ENCODE data around the gene URI1. TPM values are rescaled to one million over a fixed set of nuclear protein-coding genes. Genes with fewer than 3 reads are reported as not detected.

URI1 gene
- total RNA-seq, 6 donors from 2014 or later: 23.3 to 56.7 (median 40.3) TPM

GRCh38 chr19:29988351-29988750 is 46.3 kb downstream of the URI1 start:
- no peak for ATAC-seq (ENCODE audit: low FRiP score in 2 of 2)
- Histone ChIP-seq H3K4me1 (no peaks in the 10 kb centered on the region), H3K27ac (no peak overlapping the region), H3K27me3 (no peaks in the 10 kb centered on the region), H3K4me3 (no peak overlapping the region), H3K36me3 (peaks cover 0 to 6% (median 3%) of the 10 kb centered on the region in 4 donors), H3K9me3 (peaks cover 0 to 9% (median 6%) of the 10 kb centered on the region in 4 donors)
- DNase-seq: no peak
- 94 to 96% methylated on average over 9 of the region's 9 CpGs for WGBS, 2 donors
- TF ChIP-seq POLR2AphosphoS5 (IDR thresholded peaks at IDR 0.05): no peak
- TF ChIP-seq POLR2A (IDR thresholded peaks at IDR 0.05): no peak
- TF ChIP-seq EP300 (IDR thresholded peaks at IDR 0.05): no peak
- TF ChIP-seq CTCF (IDR thresholded peaks at IDR 0.05): no peak

GRCh38 chr19:29992233-29992867 is 50.3 kb downstream of the URI1 start:
- TF ChIP-seq EP300 (IDR thresholded peaks at IDR 0.05) (no peak), CTCF (IDR thresholded peaks at IDR 0.05) (no peak), POLR2A (IDR thresholded peaks at IDR 0.05) (no peak), POLR2AphosphoS5 (IDR thresholded peaks at IDR 0.05) (no peak)
- peaks cover 0 to 6% (median 3%) of the 10 kb centered on the region in 4 donors for H3K36me3 ChIP-seq
- H3K27ac ChIP-seq: no peak overlapping the region
- WGBS, 2 donors: 97 to 98% methylated on average over 6 of the region's 6 CpGs
- H3K9me3 ChIP-seq: peaks cover 0 to 9% (median 6%) of the 10 kb centered on the region in 4 donors
- H3K4me1 ChIP-seq: no peaks in the 10 kb centered on the region
- no peak for DNase-seq
- no peak overlapping the region for H3K4me3 ChIP-seq
- H3K27me3 ChIP-seq: no peaks in the 10 kb centered on the region
- no peak for ATAC-seq (ENCODE audit: low FRiP score in 2 of 2)

- 90 to 92% methylated on average over 3 of the region's 3 CpGs for WGBS, 2 donors
- H3K4me1 ChIP-seq: no peaks in the 10 kb centered on the region
- TF ChIP-seq EP300 (IDR thresholded peaks at IDR 0.05): no peak
- no peak for TF ChIP-seq CTCF (IDR thresholded peaks at IDR 0.05)
- no peak for TF ChIP-seq POLR2A (IDR thresholded peaks at IDR 0.05)
- no peak for TF ChIP-seq POLR2AphosphoS5 (IDR thresholded peaks at IDR 0.05)
- H3K4me3 ChIP-seq: no peak overlapping the region
- H3K36me3 ChIP-seq: peaks cover 0 to 4% (median 0%) of the 10 kb centered on the region in 4 donors
- no peak for ATAC-seq (ENCODE audit: low FRiP score in 2 of 2)
- H3K27ac ChIP-seq: no peak overlapping the region
- H3K27me3 ChIP-seq: no peaks in the 10 kb centered on the region
- peaks cover 0 to 2% (median 0%) of the 10 kb centered on the region in 4 donors for H3K9me3 ChIP-seq
- no peak for DNase-seq
Measured at GRCh38 chr19:29999490-29999889, 57.5 kb downstream of the URI1 start.

- no peaks in the 10 kb centered on the region for H3K27me3 ChIP-seq
- no peak overlapping the region for H3K4me3 ChIP-seq
- WGBS, 2 donors: 97 to 100% methylated on average over 1 of the region's 1 CpG
- H3K27ac ChIP-seq: no peak overlapping the region
- ATAC-seq (ENCODE audit: low FRiP score in 2 of 2) (no peak), DNase-seq (no peak)
- no peaks in the 10 kb centered on the region for H3K4me1 ChIP-seq
- H3K36me3 ChIP-seq: peaks cover 0 to 5% (median 0%) of the 10 kb centered on the region in 4 donors
- no peak for TF ChIP-seq EP300 (IDR thresholded peaks at IDR 0.05)
- peaks cover 0 to 2% (median 0%) of the 10 kb centered on the region in 4 donors for H3K9me3 ChIP-seq
Measured at GRCh38 chr19:30000862-30001261, 58.8 kb downstream of the URI1 start.

- WGBS, 2 donors: 93 to 95% methylated on average over 3 of the region's 3 CpGs
- Histone ChIP-seq H3K4me1 (no peaks in the 10 kb centered on the region), H3K4me3 (no peak overlapping the region), H3K27ac (no peak overlapping the region), H3K9me3 (peaks cover 0 to 2% (median 0%) of the 10 kb centered on the region in 4 donors), H3K27me3 (no peaks in the 10 kb centered on the region), H3K36me3 (peaks cover 0 to 9% (median 0%) of the 10 kb centered on the region in 4 donors)
- ATAC-seq (ENCODE audit: low FRiP score in 2 of 2) (no peak), DNase-seq (no peak)
- TF ChIP-seq POLR2AphosphoS5 (IDR thresholded peaks at IDR 0.05) (no peak), EP300 (IDR thresholded peaks at IDR 0.05) (no peak), POLR2A (IDR thresholded peaks at IDR 0.05) (no peak), CTCF (IDR thresholded peaks at IDR 0.05) (no peak)
Measured at GRCh38 chr19:30001301-30001700, 59.3 kb downstream of the URI1 start.
